Measurements from ENCODE around the gene RELN.

GRCh38 chr7:103521937-103522336 is 467.5 kb downstream of the RELN start:
- TF ChIP-seq CTCF (IDR thresholded peaks at IDR 0.05 in 8 of 11, conservative IDR thresholded peaks at IDR 0.05 in 3 of 11): no peak
- TF ChIP-seq POLR2A (IDR thresholded peaks at IDR 0.05): no peak
- no peak for TF ChIP-seq POLR2AphosphoS5 (IDR thresholded peaks at IDR 0.05)

Data from spleen (tissue), 7 donors.